ENCODE measurements around the gene TMSB10.
A peak's percentile ranks its signal among the peaks of the same experiment; 100 is the strongest.
"Not testable (repeated sequence)": the region's sequence is repeated elsewhere in the genome, so short reads cannot be mapped to it uniquely, and the experiment has no call there.

Gene TMSB10

GRCh38 chr2:84905181-84906107, at the start of gene TMSB10:
TSS of gene TMSB10 (plus strand) at chr2:84905656.
- DNase-seq (ENCODE audit: low read depth in 3 of 3, low spot score in 1 of 3): peak; percentile 80 to 91 (median 89)

GRCh38 chr2:84855731-84856130, 49.7 kb upstream of the TMSB10 start:
- no peak for DNase-seq (ENCODE audit: low read depth in 3 of 3, low spot score in 1 of 3)

- DNase-seq (ENCODE audit: low read depth in 3 of 3, low spot score in 1 of 3): no peak
These were observed 48.7 kb upstream of the TMSB10 start for GRCh38 chr2:84856787-84857186.

- DNase-seq (ENCODE audit: low read depth in 3 of 3, low spot score in 1 of 3): no peak
These were observed 47.9 kb upstream of the TMSB10 start for GRCh38 chr2:84857566-84857965.

GRCh38 chr2:84858123-84858522, 47.3 kb upstream of the TMSB10 start:
- no peak for DNase-seq (ENCODE audit: low read depth in 3 of 3, low spot score in 1 of 3)

- DNase-seq (ENCODE audit: low read depth in 3 of 3, low spot score in 1 of 3): no peak
These were observed 46.5 kb upstream of the TMSB10 start for GRCh38 chr2:84858937-84859336.

- no peak for DNase-seq (ENCODE audit: low read depth in 3 of 3, low spot score in 1 of 3)
These were observed 43.9 kb upstream of the TMSB10 start for GRCh38 chr2:84861539-84861938.

GRCh38 chr2:84862006-84862405, 43.5 kb upstream of the TMSB10 start:
- no peak for DNase-seq (ENCODE audit: low read depth in 3 of 3, low spot score in 1 of 3)

GRCh38 chr2:84865181-84865783, 40.2 kb upstream of the TMSB10 start:
- DNase-seq (ENCODE audit: low read depth in 3 of 3, low spot score in 1 of 3): no peak

- no peak for DNase-seq (ENCODE audit: low read depth in 3 of 3, low spot score in 1 of 3)
These were observed 39.3 kb upstream of the TMSB10 start for GRCh38 chr2:84866122-84866521.

GRCh38 chr2:84868327-84868726, 37.1 kb upstream of the TMSB10 start:
- DNase-seq (ENCODE audit: low read depth in 3 of 3, low spot score in 1 of 3): not testable (repeated sequence)

- no peak for DNase-seq (ENCODE audit: low read depth in 3 of 3, low spot score in 1 of 3)
These were observed 35.1 kb upstream of the TMSB10 start for GRCh38 chr2:84870306-84870705.

- not testable (repeated sequence) for DNase-seq (ENCODE audit: low read depth in 3 of 3, low spot score in 1 of 3)
These were observed 32.8 kb upstream of the TMSB10 start for GRCh38 chr2:84872691-84873090.

- no peak for DNase-seq (ENCODE audit: low read depth in 3 of 3, low spot score in 1 of 3)
These were observed 32.1 kb upstream of the TMSB10 start for GRCh38 chr2:84873350-84873749.

GRCh38 chr2:84874381-84875212, 30.9 kb upstream of the TMSB10 start:
- DNase-seq (ENCODE audit: low read depth in 3 of 3, low spot score in 1 of 3): no peak

GRCh38 chr2:84875213-84875560, 30.3 kb upstream of the TMSB10 start:
- no peak for DNase-seq (ENCODE audit: low read depth in 3 of 3, low spot score in 1 of 3)

- DNase-seq (ENCODE audit: low read depth in 3 of 3, low spot score in 1 of 3): not testable (repeated sequence)
These were observed 29.8 kb upstream of the TMSB10 start for GRCh38 chr2:84875619-84876018.

GRCh38 chr2:84876369-84876768, 29.1 kb upstream of the TMSB10 start:
- DNase-seq (ENCODE audit: low read depth in 3 of 3, low spot score in 1 of 3): no peak

- no peak for DNase-seq (ENCODE audit: low read depth in 3 of 3, low spot score in 1 of 3)
These were observed 27.0 kb upstream of the TMSB10 start for GRCh38 chr2:84878459-84878858.

- no peak for DNase-seq (ENCODE audit: low read depth in 3 of 3, low spot score in 1 of 3)
These were observed 26.4 kb upstream of the TMSB10 start for GRCh38 chr2:84878896-84879583.

Measured in stimulated activated CD4-positive, alpha-beta T cell treated with anti-CD3 and anti-CD28 coated beads, TNF-alpha, amount 100 ng/mL, for 1 hour (primary cell).